ENCODE data around the gene CARD14.
A peak's percentile ranks its signal among the peaks of the same experiment; 100 is the strongest.
"Not testable (repeated sequence)": the region's sequence is repeated elsewhere in the genome, so short reads cannot be mapped to it uniquely, and the experiment has no call there.

The CARD14 gene

GRCh38 chr17:80185968-80186367 lies 16.1 kb downstream of the CARD14 start:
- no peak for DNase-seq (ENCODE audit: low spot score)

GRCh38 chr17:80187090-80187489 lies 17.3 kb downstream of the CARD14 start:
- DNase-seq (ENCODE audit: low spot score): no peak

GRCh38 chr17:80187515-80187941 lies 17.7 kb downstream of the CARD14 start:
- DNase-seq (ENCODE audit: low spot score): no peak

GRCh38 chr17:80189611-80190010 lies 19.8 kb downstream of the CARD14 start:
- no peak for DNase-seq (ENCODE audit: low spot score)

GRCh38 chr17:80190716-80191115 lies 20.9 kb downstream of the CARD14 start:
- DNase-seq (ENCODE audit: low spot score): no peak

GRCh38 chr17:80191192-80191591 lies 21.4 kb downstream of the CARD14 start:
- no peak for DNase-seq (ENCODE audit: low spot score)

GRCh38 chr17:80191865-80192661 lies 22.2 kb downstream of the CARD14 start:
- no peak for DNase-seq (ENCODE audit: low spot score)

- no peak for DNase-seq (ENCODE audit: low spot score)
Measured at GRCh38 chr17:80195141-80195540, 25.3 kb downstream of the CARD14 start.

GRCh38 chr17:80195671-80196529 lies 26.1 kb downstream of the CARD14 start:
- peak; percentile 12 for DNase-seq (ENCODE audit: low spot score)

GRCh38 chr17:80196652-80197051 lies 26.8 kb downstream of the CARD14 start:
- no peak for DNase-seq (ENCODE audit: low spot score)

- no peak for DNase-seq (ENCODE audit: low spot score)
Measured at GRCh38 chr17:80198144-80198661, 28.4 kb downstream of the CARD14 start.

GRCh38 chr17:80199295-80199694 lies 29.5 kb downstream of the CARD14 start:
- DNase-seq (ENCODE audit: low spot score): not testable (repeated sequence)

- no peak for DNase-seq (ENCODE audit: low spot score)
Measured at GRCh38 chr17:80201446-80201845, 31.6 kb downstream of the CARD14 start.

- no peak for DNase-seq (ENCODE audit: low spot score)
Measured at GRCh38 chr17:80202197-80202596, 32.4 kb downstream of the CARD14 start.

- no peak for DNase-seq (ENCODE audit: low spot score)
Measured at GRCh38 chr17:80203471-80203963, 33.7 kb downstream of the CARD14 start.

- DNase-seq (ENCODE audit: low spot score): no peak
Measured at GRCh38 chr17:80204626-80205468, 35.0 kb downstream of the CARD14 start.

GRCh38 chr17:80205811-80206210 lies 36.0 kb downstream of the CARD14 start:
- no peak for DNase-seq (ENCODE audit: low spot score)

GRCh38 chr17:80208050-80208449 lies 38.2 kb downstream of the CARD14 start:
- DNase-seq (ENCODE audit: low spot score): no peak

- DNase-seq (ENCODE audit: low spot score): no peak
Measured at GRCh38 chr17:80209765-80210164, 39.9 kb downstream of the CARD14 start.

- no peak for DNase-seq (ENCODE audit: low spot score)
Measured at GRCh38 chr17:80210348-80211108, 40.7 kb downstream of the CARD14 start.

GRCh38 chr17:80212109-80212508 lies 42.3 kb downstream of the CARD14 start:
- no peak for DNase-seq (ENCODE audit: low spot score)

Data from RKO (cell line).